ENCODE measurements around the gene PCDHAC2.

PCDHAC2 gene

DNA sequence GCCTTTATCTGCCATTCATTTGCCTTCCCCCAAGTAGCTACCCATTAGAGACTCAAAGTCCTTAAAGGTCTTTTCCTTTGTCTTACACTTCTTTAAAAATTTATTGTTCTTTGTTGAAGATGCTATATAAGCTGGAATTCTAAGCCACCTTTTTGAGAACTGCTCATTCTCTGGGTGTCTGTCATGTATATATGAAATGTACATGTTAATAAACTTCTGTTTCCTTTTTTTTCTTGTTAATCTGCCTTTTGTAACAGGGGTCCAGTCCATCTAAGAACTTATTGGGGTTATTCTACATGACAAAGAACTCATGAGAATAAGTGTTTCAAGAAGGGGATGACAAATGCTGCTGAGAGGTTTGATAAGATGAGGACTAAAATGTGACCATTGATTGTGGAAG is 41.5 kb downstream of the PCDHAC2 start:
- Histone ChIP-seq H3K4me1 (ENCODE audit: control insufficient read depth, insufficient read depth, low read length) (peaks cover 25% of the 10 kb centered on the region), H3K4me3 (ENCODE audit: low read depth, low read length) (no peak overlapping the region), H3K27me3 (ENCODE audit: control insufficient read depth, insufficient read depth, low read length) (no peaks in the 10 kb centered on the region), H3K9me3 (ENCODE audit: control insufficient read depth, insufficient read depth, low read depth, low read length) (no peaks in the 10 kb centered on the region), H3K36me3 (ENCODE audit: control insufficient read depth, insufficient read depth, low read length) (peaks cover 13% of the 10 kb centered on the region), H3K27ac (ENCODE audit: low read depth, low read length) (no peak overlapping the region), H3K9ac (ENCODE audit: low read length) (no peak overlapping the region)

DNA sequence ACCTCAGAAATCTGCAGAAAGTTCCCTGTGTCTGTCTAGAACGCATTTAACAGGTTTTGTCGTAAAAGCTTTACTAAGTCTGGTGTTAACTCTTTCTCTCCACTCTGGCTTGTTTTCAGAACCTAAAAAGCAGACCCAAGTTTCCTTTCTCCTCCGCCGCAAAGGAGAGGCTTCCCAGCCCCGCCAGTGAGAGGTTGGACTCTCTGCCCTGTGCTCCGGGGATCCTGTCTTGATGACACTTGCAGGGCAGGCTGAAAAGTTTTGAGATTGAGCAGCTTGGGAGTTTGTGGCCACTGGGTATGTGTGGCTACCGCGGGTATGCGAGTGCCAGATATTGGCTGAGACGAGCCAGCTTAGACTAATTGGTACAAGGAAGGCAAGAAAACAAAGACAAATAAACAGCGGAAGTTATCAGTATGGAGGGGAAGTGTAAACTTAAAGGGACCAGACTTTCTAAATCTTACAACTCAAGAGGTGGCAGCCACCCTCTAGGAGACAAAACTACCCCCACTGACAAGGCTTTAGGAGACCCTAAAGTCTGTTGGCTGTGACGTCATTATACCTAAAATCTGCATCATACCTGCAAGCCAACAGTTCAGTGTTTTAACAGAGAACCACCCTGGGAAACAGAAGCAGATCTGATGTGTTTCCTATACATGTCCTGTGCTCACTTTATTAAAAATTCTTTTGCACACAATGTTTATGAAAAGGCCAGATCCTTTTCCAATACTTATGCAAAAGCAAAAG is 43.9 kb downstream of the PCDHAC2 start:
- Histone ChIP-seq H3K4me1 (ENCODE audit: control insufficient read depth, insufficient read depth, low read length) (peaks cover 1% of the 10 kb centered on the region), H3K27me3 (ENCODE audit: control insufficient read depth, insufficient read depth, low read length) (no peaks in the 10 kb centered on the region), H3K9ac (ENCODE audit: low read length) (peak overlapping the region; percentile 7), H3K27ac (ENCODE audit: low read depth, low read length) (no peak overlapping the region), H3K4me3 (ENCODE audit: low read depth, low read length) (no peak overlapping the region), H3K36me3 (ENCODE audit: control insufficient read depth, insufficient read depth, low read length) (peaks cover 13% of the 10 kb centered on the region), H3K9me3 (ENCODE audit: control insufficient read depth, insufficient read depth, low read depth, low read length) (no peaks in the 10 kb centered on the region)

DNA sequence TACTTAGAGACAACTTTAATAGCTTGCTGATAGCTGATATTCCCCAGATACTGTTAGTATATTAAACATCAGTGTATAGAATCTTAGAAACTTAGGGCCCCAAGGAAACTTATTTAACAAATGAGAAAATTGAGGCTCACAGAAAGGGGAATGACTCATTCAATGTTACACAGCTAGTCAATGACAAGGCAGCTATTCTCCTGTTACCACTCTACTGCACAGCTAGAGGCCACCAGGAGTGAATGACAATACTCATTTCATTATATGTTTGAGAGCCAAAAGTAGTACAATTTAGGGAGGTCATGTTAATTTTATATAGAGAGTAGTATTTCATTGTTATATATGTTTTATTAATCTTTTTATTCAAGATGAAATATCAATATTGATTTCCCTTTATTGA is 51.7 kb downstream of the PCDHAC2 start:
- Histone ChIP-seq H3K27me3 (ENCODE audit: control insufficient read depth, insufficient read depth, low read length) (no peaks in the 10 kb centered on the region), H3K9me3 (ENCODE audit: control insufficient read depth, insufficient read depth, low read depth, low read length) (no peaks in the 10 kb centered on the region), H3K4me3 (ENCODE audit: low read depth, low read length) (no peak overlapping the region), H3K9ac (ENCODE audit: low read length) (no peak overlapping the region), H3K27ac (ENCODE audit: low read depth, low read length) (no peak overlapping the region), H3K36me3 (ENCODE audit: control insufficient read depth, insufficient read depth, low read length) (no peaks in the 10 kb centered on the region), H3K4me1 (ENCODE audit: control insufficient read depth, insufficient read depth, low read length) (0 out of 2 replicates have a peak, but pooled peaks cover 3% of the 10 kb centered on the region)
